HG02759 (cell line): Measurements from ENCODE around the gene MIAT.
"Not testable (repeated sequence)": the region's sequence is repeated elsewhere in the genome, so short reads cannot be mapped to it uniquely, and the experiment has no call there.

Experiments used
- ATAC-seq: cut with Tn5 transposase; IDR thresholded peaks from one replicate; pipeline ENCODE4 v1.9.1; 2021; ENCODE audit warnings: mild to moderate bottlenecking, moderate library complexity; ENCODE audit not compliant: unreplicated experiment

MIAT gene

DNA sequence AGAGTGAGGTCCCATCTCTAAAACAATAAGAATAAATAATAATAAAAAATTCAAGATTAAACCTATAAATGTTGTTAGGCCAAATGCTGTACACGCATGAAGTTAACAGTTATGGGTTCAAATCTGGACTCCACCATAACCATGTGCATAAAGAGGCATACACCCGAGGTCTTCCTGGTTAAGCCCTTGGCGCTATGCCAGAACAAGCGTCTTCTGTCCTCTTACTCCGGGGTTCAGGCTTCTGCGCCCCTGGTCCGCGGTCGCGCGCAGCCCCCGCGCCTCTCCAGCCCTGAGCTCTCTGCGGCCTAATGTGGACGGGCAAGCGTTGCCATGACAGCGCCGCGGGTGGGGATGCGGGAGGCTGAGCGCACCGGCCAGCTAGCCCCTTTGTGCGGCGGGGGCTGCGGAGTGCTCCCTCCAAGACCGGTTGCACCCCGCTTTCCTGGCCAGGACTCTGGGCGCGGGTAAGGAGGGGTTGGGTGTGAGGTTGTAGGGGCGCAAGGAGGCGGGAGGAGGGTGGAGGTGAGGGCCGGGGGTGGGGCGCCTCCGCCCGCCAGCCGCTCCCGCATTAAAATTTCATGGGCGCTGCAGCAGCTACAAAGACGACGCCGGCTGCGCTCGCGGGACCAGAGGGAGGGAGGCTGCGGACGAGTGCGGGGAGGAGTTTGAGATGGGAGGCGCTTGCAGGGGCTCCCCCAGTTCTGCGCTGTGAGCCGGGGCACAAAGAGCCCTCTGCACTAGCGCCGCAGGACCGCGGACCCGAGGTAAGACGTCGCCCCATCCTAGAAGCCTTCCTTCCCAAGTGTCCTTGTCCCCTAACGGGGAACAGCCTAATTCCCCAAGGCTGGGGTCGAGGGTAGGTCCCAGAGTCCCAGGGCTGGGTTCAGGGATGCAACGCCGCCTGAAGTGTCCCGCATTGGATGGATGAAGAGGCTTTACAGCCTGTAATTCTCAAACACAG is at the start of gene MIAT:
Gene MIAT, plus strand, starts transcription at position 698 of the 961 bp plus-strand sequence.
- ATAC-seq: no peak

DNA sequence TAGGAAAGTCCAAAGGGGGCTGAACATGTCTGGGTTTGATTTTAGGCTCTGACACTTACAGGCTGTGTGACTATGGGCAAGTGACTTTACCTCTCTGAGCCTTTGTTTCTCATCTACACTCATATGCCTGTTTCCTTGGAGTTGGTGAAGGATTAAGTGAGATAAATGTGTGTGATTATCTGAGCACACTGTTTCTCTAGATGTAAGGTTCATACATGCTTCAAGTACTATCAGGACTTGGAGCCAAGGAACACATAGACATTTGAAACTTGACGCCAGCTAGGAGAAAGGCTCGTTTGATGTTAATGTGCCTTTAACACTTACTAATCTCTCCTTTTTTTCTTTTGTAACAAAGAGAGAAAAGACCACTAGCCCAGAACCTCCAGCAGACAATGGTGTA is 49.3 kb upstream of the MIAT start:
- no peak for ATAC-seq

DNA sequence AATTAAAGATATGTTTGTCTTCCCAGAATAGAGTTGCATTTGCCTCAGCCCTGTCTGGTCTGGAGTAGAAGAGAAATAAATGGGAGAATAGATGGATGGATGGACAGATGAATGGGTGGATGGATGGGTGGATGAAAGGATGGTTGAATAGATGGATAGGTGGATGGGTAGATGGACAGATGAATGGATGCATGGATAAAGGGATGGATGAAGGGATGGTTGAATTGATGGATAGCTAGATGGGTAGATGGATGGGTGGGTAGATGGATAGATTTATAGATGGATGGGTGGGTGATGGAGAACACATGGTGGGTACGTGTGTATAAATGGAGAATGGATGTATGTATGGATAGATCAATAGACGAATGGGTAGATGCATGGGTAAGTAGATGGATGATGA is 48.1 kb upstream of the MIAT start:
- ATAC-seq: no peak

DNA sequence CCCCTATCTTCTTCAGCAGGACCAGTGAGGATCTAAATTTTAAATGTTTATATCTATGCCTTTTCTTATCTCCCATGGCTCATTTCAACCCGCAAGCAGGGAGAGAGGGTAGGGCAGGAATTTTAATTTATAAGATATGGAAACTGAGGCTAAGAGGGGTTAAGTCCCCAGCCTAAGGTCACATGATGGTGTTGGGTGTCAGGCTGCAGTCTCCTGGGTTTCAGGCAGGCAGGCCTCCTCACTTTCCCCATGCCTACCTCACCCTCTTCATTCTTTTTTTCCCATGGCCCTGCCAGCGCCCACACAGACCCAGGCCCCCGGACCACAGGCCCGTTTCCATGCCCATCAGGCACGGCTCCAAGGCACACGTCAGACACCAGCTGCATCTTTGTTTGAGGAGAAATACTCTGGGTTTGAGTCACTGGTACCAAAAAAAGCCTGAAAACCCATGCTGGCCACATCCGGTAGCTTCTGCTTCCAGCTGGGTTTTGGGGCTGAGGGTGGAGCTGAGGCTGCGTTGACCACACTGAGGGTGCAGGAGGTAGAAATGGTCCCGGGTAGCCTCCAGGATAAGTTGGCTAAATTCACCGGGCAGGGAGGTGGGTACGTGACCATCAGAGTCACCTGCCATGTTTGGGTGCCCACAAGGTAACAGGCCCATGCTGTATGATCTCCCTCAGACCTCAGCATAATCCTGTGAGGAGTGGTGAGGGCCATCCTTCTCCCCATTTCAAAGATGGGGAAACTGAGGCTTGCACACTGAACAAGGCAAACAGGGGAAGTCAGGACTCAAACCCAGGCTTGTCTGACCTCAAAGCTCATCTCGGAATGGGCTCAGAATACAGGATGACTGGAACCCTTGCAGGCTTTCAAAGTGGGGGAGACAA is 47.1 kb upstream of the MIAT start:
- peak; percentile 89 for ATAC-seq

DNA sequence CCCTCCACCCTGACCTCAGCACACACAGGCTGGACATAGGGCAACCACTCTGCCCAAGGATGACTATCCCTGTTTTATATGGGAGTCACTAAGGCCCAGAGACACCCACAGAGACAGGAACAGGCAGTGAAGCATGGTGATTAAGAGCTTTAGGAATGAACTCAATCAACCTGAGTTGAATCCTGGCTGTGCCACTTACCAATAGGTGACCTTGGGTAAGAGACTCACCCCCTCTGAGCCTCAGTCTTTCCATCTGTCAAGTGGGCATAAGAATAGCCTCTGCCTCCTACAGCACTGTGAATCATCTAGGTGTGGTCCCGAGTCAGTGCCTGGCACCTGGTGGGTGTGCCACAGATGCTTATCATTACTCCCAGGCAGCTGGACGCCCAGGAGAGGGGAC is 46.4 kb upstream of the MIAT start:
- ATAC-seq: no peak

DNA sequence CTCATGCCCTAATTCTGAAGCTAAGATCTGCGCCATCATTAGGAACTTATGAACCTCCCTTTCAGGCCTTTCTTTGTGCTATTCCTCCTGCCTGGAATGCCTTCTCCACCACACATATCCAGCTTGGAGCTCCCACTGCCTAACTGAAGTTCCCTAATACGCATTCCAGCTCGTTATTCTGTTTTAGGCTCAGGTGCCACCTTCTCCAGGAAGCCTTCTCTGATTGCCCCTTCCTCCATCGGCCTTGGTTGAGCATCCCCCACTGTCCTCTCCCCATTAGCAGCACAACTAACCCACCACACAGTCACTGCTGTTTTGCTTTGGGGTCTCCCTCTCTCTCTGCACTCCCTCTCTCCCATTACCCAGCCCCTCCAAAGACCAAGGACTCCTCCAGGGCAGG is 44.7 kb upstream of the MIAT start:
- ATAC-seq: no peak

DNA sequence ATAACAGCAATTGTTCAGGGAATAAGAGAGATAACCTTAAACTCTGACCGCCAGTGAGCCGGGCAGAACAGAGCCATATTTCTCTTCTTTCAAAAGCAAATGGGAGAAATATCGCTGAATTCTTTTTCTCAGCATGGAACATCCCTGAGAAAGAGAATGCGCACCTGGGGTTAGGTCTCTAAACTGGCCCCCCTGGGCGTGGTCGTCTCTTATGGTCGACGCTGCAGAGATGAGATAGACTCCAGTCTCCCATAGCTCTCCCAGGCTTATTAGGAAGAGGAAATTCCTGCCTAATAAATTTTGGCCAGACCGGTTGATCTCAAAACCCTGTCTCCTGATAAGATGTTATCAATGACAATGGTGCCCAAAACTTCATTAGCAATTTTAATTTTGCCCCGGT is 43.6 kb upstream of the MIAT start:
- ATAC-seq: not testable (repeated sequence)

DNA sequence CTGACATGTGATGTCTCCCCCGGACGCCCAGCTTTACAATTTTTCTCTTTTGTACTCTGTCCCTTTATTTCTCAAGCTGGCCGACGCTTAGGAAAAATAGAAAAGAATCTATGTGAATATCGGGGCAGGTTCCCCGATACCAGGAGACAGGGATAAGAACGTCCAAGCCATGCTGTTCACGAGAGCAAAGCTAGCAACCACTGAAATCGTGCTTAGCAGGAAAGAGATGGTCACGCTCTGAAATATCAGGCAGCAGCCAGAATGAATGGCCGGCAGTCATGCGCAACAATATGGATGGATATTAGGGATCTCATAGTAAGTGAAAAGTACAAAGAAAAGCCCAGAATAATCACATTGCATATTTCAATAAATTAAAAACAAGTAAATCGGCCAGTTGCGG is 43.1 kb upstream of the MIAT start:
- ATAC-seq: no peak

DNA sequence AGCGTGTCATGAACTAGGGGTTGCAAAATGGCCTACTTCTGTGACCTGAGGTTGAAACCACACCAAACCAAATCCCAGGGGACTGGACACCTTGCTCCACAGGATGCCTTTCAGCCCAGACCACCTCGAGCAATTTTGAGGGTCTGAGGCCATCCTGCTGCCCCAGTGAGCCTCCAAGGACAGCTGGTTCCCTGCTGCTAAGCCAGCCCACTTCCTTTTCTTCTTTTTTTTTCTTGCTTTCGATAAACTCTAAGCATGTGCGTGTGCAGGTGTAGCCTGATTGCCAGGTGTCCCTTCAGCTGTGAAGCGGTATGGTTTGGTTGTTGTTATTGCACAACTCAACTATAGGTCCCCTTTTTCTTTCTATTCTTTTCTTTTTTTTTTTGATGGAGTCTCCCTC is 42.2 kb upstream of the MIAT start:
- ATAC-seq: no peak

DNA sequence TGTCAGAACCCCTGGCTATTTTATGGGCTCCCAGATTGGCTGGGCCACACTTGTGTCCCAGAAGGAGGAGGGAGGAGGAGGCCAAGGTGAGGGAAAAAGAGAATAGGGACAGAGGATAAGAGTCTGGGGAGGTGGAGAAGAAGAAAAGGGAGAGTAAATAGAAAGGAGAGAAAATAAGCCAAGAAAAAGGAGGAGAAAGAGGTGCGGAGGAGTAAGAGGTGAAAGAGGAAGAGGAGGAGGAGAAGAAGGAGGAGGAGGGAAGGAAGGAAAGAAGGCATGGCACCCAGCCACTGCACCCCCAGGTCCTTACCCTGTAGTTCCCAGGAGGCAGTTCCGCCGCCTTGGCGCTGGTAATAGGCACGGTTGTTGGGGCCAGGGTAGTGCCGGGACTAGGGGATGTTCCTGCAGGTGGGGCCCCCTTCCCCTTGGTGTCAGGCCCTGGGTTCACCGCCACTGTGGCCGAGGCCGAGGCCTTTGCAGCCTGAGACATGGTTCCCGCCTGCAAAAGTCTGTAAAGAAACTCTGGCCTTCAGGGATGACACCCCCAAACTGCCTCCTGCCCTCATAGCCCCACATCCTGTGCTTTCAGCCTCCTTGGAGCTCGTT is 41.5 kb upstream of the MIAT start:
- no peak for ATAC-seq

DNA sequence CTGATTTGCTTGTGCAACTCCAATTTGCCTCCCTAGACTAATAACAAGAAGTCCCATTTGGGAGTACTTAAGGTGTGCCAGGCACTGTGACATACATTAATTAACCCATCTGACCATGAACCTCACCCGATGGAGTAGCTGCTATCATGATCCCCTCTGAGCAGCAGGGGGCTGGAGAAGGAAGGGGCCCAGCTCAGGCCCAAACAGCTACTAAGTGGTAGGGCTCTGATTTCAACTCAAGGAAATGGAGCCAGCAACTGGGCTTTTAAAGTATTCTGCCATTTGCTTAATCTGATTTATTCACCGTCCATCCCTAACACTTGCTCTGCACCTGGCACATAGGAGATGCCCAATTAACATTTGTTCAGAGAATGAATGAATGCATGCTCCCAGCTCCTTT is 40.7 kb upstream of the MIAT start:
- ATAC-seq: no peak

DNA sequence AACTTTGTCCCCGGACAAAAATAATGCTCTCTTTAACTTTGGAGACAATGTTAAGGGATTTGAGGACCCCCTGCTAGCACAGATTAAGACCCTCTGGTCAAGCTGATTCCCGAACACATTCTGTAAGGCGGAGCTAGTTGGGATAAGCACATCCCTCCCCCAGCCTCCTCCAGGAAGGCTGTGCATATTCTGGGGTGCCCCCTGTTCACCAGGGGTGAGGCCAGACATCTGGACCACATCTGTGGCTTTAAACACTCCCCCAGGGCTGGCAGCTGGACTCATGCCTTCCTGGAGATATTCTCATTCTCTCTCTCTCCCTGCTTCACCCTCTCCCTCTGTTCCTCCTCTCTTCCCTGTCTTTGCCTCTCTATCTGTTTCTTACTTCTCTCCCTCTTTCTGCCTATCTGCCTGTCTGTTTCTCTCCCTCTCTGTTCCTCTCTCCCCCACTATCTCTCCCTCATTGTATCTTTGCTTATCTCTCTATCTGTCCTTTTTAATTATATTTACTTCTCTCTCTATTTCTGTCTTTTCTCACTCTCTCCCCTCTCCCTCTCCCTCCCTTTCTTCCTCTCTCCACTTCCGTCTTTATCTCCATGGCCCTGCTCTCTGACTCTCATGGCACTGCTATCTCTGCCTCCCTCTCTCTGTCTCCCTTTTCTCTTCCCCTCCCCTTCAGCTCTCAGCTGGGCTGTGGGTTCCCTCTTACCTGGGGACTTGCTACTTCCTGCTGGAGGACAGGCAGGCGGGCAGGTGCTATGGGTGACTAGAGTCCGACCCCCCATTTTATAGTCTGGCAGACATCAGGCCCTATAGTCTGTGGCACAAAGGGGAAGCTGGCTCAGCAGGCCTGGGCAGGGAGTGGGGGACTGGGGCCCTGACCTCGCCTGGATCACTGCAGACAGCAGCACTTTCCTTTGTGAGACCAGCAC is 39.9 kb upstream of the MIAT start, which contains the start of gene CRYBB1:
Gene CRYBB1, minus strand, starts transcription at position 757 of the 929 bp plus-strand sequence. CDS start 1,708 bp downstream, outside the sequence.
- ATAC-seq: no peak

DNA sequence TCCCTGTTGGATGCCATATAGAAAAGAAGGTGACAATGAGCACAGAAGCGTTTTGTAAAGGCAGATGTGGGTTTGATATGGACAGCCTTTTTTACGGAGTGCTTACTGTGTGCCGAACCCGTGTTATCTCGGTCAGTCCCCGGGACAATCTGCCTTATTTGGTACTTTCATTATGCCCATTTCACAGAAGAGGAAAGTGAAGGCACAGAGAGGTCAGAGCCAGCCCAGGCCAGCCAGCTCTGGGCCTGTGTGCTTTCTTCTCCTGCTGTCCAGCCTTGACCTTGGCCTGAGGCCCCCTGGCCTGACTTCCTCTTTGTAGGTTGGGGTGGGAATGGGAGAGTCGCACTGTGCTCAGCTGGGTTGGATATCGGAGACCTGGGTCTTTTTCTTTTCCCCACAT is 38.9 kb upstream of the MIAT start:
- no peak for ATAC-seq

DNA sequence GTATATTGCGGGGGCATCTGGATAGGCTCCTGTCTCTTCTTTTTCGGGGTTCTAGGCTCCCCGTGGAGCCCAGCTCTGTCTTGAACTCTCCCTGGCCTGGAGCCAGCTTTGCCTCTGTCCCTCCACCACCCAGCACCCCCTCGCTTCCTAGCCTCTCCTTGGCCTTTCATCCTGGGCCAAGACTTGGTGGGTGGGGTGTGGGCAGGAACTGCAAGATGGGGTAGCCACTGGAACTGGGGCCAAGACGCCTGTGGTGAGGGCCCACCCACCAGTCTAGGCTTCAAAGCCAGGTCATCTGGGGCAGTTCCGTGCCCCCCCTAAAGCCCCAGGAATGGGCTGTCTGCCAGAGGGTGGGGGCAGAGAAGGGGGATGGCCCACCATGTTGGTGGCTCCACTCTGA is 37.9 kb upstream of the MIAT start:
- ATAC-seq: no peak

DNA sequence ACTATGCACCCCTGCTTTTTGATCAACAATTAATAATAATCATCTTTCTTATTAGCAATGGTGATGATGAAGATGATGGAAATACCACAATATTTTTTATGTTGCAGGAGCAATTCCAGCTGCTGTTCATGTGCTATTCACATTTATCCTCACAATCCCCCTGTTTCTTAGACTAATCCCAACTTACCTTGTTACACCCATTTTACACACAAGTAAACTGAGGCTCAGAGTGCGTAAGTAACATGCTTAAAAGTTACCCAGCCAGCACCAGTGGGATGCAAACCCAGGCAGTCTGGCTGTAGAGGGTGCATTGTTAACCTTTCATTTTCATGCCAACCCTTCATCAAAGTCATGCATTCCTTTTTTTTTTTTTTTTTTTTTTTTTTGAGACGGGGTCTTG is 37.2 kb upstream of the MIAT start:
- no peak for ATAC-seq

DNA sequence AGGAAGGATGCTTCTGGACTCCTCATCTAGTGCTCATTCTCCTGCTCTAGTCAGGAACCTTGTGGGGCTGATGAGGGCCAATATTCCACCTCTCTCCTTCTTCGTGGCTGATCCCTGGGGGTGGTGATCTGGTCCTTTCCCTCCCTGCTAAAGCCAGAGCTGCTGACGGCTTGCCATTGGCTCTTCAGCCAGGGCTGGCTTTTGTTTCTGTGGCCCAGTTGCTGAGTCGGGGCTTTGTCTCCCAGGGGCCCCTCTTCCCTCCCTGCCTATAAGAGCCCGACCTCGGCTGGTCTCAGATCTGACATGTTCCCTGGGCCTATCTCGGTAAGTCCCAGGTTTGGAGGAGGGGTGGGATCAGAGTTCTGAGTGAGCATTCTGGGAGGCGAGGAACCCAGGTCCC is 35.7 kb upstream of the MIAT start, which contains the start of gene CRYBA4:
Gene CRYBA4, plus strand, starts transcription at position 301 of the 400 bp plus-strand sequence. CDS start 634 bp downstream, outside the sequence.
- ATAC-seq: no peak

DNA sequence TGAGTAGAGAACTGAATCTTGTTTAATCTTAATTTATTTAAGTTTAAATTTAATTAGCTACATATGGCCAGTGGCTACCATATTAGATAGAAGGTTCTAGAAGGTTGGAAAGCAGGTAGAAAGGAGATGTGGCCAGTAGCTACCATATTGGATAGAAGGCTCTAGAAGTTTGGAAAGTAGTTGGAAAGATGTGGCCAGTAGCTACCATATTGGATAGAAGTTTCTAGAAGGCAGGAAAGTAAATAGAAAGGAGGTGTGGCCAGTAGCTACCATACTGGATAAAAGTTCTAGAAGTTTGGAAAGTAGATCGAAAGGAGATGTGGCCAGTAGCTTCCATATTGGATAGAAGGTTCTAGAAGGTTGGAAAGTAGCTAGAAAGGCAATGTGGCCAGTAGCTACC is 33.4 kb upstream of the MIAT start:
- no peak for ATAC-seq

DNA sequence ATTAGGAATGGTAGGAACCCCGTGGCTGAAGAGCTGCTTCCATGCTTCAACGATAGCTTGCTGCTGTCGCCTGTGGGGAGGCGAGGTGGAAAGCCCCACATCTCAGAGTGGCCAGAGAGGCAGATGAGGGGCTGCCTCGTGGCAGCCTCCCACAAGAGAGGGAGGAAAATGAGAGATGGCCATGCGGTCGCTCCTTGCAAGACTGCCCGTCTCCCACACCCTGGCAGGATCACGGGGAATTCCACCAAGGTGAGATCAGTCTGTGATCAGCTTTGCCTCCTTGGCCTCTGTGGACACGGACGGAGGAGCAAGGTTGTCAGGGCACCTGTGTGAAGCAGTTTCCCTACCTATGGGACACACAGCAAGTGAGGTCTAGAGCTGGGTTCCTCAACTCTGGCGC is 32.6 kb upstream of the MIAT start:
- no peak for ATAC-seq

DNA sequence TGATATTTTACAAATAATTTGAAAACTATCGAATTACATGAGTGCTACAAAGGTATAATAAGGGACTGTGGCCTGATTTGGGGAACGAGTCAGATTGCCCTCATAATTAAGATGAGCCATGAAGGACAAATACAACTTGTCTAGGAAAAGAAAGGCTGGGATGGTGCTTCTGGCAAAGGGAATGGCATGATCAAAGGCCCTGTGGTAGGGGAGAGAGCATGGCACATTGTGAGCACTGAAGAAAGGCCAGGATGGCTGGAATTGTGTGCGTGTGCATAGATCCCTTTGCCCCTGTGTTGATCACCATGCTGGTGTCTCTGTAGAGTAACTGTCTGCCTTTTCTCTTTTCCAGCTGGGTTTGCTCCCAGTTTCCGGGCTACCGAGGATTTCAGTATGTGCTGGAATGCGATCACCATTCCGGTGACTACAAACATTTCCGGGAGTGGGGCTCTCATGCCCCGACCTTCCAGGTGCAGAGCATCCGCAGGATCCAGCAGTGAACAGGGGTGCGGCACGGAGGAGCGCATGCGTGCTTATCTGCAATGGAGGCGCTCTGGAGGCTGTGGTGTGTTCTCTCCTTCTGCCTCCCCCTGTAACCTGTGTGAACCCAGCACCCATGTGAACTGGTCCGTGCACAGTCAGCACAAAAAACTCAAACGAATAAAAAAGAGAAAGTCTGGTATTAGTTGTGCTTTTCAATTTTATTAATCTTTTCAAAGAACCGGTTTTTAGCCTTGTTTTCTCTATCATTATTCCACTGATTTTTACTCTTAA is 27.2 kb upstream of the MIAT start:
- ATAC-seq: no peak
